Erythroblast (primary cell): ENCODE data around the gene LRP11.

Experiments
- GATA1 ChIP-seq: IDR thresholded peaks from 2 replicates; pipeline ENCODE4 v1.6.1; 2011; ENCODE audit warnings: low read depth, mild to moderate bottlenecking, control low read depth, low read length, moderate library complexity
- POLR2A ChIP-seq: IDR thresholded peaks from 2 replicates; pipeline ENCODE4 v1.6.1; 2011; ENCODE audit warnings: mild to moderate bottlenecking, low read length

DNA sequence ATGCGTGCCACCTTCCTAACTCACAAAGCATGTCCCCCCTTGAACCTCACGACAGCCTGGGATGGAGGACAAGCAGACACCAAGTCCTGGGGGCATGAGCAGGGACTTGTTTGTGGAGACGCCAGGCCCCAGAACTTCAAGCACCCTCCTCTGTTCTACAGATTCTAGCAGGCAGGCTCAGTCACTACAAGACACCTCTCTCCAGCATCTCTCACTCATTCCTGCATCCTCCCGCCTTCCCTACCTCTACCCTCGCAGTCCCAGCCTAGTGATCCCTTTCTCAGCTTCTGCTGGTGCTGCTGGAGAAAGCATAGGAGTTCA lies 3.7 kb downstream of the LRP11 start:
- no peak for TF ChIP-seq POLR2A
- TF ChIP-seq GATA1, result no peak
